Activated CD4-positive, alpha-beta T cell treated with anti-CD3 and anti-CD28 coated beads for 48 hours (primary cell): ENCODE data around the gene FGFBP1.
"Not testable (repeated sequence)": the region's sequence is repeated elsewhere in the genome, so short reads cannot be mapped to it uniquely, and the experiment has no call there.

ENCODE experiments used
- DNase-seq: peaks from one replicate; pipeline ENCODE4 v3.0.0-alpha.2; 2020

The FGFBP1 gene

GRCh38 chr4:15944895-15945294 lies 6.4 kb upstream of the FGFBP1 start:
- no peak for DNase-seq

GRCh38 chr4:15942283-15942682 lies 3.7 kb upstream of the FGFBP1 start:
- no peak for DNase-seq

DNA sequence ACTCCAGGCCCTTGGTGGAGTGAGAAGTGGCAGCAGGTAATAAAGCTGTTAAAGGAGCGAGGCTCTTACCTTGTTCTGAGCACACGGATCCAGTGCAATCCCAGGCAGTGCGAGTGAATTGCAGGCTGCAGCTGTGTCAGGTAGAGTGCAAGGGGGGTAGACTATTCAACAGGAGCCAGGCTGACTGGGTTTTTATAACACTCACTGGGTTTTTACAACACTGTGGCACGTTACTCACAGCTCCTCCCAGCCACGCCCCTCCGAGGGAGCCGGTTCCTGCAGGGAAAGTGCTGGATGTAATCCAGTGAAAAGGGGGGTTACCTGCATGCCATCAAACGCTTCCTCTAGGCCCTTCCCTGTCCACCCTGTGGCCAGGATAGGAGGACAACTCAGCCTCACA lies 358 bp downstream of the FGFBP1 start:
- no peak for DNase-seq

DNA sequence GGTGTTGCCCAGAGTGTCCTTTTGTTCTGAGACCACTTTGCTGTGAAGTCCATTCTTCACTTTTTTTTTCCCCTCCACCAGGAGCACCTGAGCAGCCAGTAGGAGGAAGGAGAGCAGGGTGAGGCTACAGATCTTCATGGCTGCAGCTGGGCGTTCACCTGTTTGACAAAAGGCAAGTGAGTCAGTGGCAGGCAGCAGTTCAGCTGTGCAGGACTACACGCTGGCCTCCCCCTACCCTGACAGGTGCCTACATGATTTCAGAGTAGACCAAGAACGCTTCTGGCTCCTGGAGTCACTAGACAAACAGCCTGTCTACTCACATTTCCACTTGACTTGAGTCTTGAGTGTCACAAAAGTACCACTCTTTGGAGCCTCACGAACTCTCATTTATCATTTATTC lies 2.0 kb downstream of the FGFBP1 start:
- DNase-seq: no peak

- DNase-seq: no peak
Observed at GRCh38 chr4:15935504-15936402, 2.8 kb downstream of the FGFBP1 start.

GRCh38 chr4:15934259-15934658 lies 4.3 kb downstream of the FGFBP1 start:
- no peak for DNase-seq

GRCh38 chr4:15931451-15932210 lies 6.9 kb downstream of the FGFBP1 start:
- DNase-seq: no peak

GRCh38 chr4:15930314-15930713 lies 8.2 kb downstream of the FGFBP1 start:
- DNase-seq: peak; percentile 7

DNA sequence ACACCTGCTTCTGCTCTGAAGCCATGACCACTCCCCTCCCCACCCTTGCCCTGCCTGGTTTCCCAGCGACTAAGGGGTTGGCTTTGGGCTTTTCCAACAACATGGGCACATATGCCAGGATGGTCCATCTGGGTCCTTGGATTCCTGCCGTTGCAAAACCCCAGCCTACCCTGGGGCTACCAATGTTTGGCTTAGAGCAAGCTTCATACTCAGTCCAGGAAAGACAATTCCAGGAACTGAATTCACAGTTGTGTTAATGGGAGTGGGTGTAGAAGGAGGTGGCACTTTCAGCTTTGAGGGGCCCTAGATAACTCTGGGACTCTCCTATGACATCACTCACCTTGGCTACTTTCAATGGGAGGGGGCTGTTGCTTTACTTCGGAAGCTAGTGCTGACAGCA lies 9.0 kb downstream of the FGFBP1 start:
- no peak for DNase-seq

DNA sequence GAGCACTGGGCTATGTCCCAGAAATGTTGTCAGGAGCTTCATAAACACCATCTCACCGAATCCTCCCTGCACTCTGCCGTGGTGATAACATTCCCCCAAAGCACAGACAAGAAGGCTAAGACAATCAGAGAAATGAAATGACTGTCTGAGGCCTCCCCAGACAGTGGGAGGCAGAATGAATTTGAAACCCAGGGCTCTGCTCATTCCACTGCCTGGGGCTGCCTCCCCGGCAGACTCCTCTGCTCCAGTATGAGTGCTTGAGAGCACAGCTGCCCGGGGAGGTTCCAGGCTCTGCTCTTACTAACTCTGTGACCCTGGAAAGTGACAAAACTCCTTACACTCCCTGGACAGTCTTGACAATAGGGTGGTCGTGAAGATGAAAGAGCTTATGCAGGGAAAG lies 9.7 kb downstream of the FGFBP1 start:
- DNase-seq: no peak

DNA sequence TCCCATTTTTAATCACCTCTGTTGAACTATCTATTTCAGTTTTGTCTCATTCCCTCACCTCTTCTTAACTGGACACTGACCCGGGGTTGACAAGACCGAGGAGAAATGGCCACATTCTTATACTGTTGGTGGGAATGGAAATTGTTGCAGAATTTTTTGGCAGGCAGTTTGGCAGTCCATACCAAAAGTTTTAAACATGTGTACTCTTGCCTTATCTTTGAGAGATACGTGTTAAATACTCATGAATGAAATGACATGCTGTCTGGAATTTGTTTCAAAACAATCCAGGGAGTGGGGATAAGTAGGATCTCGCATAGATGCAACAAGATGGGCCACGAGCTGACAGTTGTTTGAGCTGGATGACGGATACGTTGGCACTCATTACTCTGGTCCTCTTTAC lies 12.1 kb downstream of the FGFBP1 start:
- no peak for DNase-seq

DNA sequence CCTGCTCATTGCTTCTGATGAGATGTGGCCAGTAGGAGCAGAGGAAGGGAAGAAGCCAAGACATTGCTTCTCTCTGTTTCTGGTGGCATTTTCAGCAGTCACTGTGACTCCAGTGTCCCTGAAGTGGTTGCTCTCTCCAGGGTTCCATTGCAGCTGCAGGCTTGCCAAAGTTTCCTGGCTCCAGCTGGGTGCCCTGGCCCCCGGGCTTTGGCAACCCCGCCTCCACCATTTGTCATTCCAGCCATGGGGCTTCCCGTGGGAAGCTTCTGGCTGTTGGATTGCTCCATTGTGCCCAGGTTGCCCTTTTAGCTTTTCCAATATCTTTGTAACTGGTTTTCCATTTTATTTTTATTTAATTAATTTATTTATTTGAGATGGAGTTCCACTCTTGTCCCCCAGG lies 12.7 kb downstream of the FGFBP1 start:
- no peak for DNase-seq

DNA sequence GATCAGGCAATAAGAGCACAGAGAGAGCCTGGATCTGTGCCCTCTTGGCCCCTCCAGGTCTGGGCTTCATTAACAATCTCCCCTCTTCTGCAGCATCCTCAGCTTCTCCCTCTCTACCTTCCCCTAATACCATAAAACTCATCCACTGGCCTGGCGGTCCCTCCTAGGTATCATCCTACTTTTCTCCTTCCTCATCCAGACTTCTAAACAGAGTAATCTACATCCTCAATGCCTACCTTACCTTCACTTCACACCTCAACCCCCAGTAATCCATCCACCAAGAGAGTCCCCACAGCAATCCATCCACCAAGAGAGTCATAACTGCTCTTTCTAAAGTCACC lies 17.0 kb downstream of the FGFBP1 start:
- no peak for DNase-seq

DNA sequence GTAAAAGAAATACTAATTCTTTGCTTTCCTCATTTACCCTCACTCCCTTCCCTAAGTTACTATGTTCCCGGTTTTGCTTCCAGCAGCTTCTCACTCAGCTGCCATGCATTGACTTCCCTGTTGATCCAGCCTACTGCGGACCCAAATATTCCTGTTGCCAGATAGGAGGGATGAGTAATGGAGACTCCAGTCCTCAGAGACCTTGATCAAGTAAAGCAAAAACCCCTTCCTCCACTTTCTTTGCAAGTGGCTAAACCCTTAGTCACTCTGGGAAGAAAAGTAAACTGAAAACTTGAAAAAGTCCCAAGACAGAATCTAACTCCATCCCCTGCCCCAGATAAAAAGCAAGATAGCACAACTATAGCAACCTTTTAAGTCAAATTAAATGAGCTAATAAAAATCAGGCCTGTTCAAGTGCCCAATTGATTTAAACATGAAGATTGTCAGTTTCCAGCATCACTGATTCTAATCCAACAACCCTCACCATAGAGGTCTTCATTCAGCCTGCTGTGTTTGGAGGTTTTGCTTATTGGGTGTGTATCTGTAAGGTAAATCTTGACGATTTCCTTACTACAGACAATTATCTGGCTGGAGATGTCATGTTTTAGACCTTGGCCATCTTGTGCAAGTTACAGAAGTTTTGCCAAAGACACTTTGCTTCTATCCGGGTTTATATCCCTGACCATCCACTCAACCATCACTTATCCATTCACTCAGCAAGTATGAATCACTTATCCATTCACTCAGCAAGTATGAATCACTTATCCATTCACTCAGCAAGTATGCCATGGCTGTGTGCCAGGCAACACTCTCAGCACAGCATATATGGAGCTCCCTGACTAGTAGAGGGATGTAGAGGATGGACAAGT lies 17.6 kb downstream of the FGFBP1 start:
- peak; percentile 18 for DNase-seq

DNA sequence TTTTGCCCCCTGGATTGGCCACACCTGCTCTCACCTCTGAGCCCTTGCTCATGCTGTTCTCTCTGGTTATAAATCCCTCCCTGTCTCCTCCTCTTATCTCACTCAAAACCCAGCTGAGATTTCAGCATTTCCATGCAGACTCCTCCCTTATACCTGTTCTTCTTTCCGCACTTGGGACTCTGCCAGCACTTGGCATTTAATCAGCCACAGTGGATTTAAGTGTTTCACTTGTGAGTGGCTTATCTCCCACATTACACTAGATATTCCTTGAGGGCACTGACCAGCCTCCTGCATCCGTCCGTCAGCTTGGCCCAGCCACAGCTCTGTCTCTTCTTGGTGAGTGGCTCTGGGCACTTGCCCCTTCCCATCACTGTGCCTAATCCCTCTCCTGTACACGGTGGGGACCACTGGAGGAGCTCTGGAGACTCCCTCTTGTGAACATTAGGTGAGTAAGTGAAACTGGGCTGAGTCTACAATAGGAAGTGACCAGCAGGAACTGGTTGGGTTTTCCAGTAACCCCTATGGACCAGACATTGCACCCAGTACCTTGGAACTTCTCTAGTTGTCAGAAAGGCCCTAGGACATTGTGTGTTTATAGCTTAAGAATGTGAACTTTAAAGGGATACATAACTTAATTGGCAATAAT lies 19.9 kb downstream of the FGFBP1 start:
- DNase-seq: no peak

- DNase-seq: no peak
Observed at GRCh38 chr4:15917297-15917696, 21.2 kb downstream of the FGFBP1 start.

- not testable (repeated sequence) for DNase-seq
Observed at GRCh38 chr4:15916358-15916757, 22.2 kb downstream of the FGFBP1 start.

DNA sequence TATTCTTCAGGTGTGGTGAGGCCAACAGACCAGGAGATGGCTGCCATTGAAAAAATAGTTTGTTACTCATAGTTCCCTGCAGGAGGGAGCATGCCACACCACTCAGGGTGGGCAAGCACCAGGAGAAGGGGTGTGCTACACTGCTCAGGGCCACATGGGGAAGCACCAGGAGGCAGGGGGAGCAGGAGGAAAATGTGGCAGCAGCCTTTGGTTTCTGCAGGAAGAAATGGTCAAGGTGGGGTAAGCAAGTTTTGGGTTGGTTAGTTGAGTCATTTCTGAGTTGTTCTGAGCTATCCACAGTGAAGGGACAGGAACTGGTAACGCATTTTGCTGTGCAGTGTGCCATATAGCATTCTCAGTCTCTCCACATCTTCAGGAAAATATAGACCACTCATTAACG lies 23.8 kb downstream of the FGFBP1 start:
- DNase-seq: no peak

GRCh38 chr4:15914291-15914690 lies 24.2 kb downstream of the FGFBP1 start:
- no peak for DNase-seq

- DNase-seq: no peak
Observed at GRCh38 chr4:15913631-15913970, 24.9 kb downstream of the FGFBP1 start.

DNA sequence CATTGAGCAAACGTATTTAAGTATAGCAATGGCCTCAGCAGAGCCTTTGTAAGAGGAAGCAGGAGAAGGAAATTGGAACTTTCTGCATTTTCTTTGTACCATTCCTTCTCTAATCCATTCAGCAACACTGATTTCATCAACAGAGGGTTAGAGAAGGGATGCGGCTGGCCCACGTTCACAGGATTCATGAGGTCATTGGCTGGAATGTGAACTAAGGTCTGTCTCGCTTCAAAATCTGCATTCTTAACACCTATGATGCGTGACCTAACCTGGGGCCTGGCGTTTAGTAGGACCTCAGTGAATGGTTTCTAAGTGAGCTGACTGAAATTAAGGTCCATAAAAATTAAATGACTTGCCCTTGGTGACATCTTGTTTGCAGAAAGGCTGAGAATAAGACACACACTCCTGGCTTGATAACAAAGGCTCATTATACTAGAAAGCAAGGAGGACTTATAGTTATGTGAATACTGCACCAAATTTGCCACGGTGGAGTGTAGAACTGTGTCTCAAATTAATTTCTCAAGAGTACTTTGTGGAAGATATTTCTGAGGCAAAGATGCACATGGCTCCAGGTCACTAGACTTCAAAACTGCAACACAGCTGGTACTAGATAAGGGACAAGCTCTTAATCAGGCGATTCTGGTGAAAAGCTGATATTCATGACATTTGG lies 25.4 kb downstream of the FGFBP1 start:
- DNase-seq: no peak

- DNase-seq: no peak
Observed at GRCh38 chr4:15912236-15912635, 26.3 kb downstream of the FGFBP1 start.
